ENCODE measurements around the gene NPTN.

DNA sequence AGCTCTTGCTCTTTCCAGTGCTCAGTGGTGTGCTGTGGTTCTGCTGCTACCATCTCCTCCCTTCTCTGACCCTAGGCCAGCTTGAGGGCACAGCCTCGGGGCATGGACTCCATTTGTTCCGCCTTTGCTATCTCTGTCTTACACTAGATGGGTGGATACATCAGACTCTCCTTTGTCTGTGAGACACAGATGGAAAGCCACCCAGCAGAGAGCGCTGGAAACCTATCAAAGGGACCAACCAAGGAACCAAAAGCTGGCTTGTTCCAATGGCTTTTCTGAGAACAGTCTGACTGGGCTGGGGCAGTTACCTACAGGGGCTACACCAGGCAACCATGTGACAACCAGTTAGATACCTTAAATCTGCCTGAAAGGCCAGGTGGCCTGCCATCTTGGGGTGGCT, 63.8 kb downstream of the NPTN start:
- TF ChIP-seq ZNF274 (IDR thresholded peaks at IDR 0.05; ENCODE audit: low read depth, low read length) (no peak), YY1 (IDR thresholded peaks at IDR 0.05; ENCODE audit: insufficient read depth, insufficient read length) (no peak), SUZ12 (IDR thresholded peaks at IDR 0.05; ENCODE audit: extremely low read depth, insufficient read depth, insufficient read length) (no peak)
